PFSK-1 (cell line): Measurements from ENCODE around the gene ZNF483.

Experiments used
- REST ChIP-seq, 2 experiments: IDR thresholded peaks; 2 replicates each; pipeline versions ENCODE4 v1.6.1 to v1.8.0; 2011 to 2012; ENCODE audit warnings: low read depth in 2 of 2, low read length in 2 of 2, control low read depth in 1 of 2, inconsistent platforms in 1 of 2, mild to moderate bottlenecking in 1 of 2, moderate library complexity in 1 of 2; ENCODE audit not compliant: insufficient read depth in 1 of 2
- TAF1 ChIP-seq: IDR thresholded peaks from 2 replicates; pipeline ENCODE4 v1.6.1; 2012; ENCODE audit warnings: low read length, control low read depth, borderline replicate concordance; ENCODE audit not compliant: insufficient read depth

DNA sequence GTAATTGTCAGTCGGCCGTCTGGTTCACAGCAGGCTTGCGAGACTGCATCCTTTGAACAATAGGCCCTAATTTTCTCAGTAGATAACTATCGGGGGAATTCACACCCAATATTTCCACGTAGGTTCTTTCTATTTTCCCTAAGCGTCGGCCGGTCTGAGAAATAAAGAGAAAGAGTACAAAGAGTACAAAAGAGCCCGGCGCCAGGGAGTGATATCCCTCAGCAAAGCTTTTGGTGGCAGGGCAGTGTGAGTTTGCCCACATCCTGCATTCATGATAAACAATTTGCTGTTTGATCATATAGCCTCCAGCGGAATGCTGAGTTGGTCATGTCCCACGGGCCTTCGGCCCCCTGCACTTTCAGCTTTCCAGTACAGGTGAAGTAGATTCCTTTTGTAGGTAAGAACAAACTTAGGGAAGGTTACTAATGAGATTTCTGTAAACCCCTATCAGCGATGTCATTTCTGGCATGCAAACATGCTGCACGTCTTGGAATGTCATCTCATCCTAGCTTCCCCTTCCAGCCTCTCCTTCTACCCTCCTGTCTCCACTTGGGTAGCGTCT lies 79.2 kb downstream of the ZNF483 start:
- no peak for TF ChIP-seq REST (IDR thresholded peaks at IDR 0.05; ENCODE audit: insufficient read depth in 1 of 2, low read depth in 2 of 2, low read length in 2 of 2)
- TF ChIP-seq TAF1 = no peak
